PC-3 (cell line): ENCODE measurements around the gene AFMID.

Experiments used
- EZH2phosphoT487 ChIP-seq: fragments of 300-600 bp; sonication (generic); IDR thresholded peaks from 2 replicates; pipeline ENCODE4 v1.6.1; 2018; ENCODE audit warnings: mild to moderate bottlenecking, antibody characterized with exemption, low read length, borderline replicate concordance
- TF ChIP-seq, protein P1 (sequence below): fragments of 300-600 bp; sonication (generic); conservative IDR thresholded peaks from 2 replicates; pipeline ENCODE4 v1.5.1; 2017; ENCODE audit warnings: antibody characterized with exemption, low read depth, mild to moderate bottlenecking, low read length

DNA sequence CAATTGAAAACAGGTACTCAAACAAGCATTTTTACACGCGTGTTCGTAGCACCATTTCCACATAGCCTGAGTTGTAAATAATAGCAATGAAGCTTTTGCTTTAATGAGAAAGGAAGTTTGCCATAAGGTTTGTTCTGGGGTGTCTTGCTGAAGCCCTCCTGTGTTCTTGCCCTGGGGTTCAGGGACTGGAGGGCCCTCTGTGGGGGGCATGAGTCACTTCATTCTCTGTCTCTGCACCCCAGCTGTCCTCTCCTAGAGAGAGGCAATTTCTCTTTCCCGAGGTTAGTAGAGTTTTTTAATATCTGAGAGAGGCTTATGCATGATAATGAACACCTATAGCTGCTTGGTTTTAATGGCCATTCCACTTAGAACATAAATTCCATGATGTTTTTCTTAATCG is 9.6 kb downstream of the AFMID start:
- TF ChIP-seq, protein P1, sequence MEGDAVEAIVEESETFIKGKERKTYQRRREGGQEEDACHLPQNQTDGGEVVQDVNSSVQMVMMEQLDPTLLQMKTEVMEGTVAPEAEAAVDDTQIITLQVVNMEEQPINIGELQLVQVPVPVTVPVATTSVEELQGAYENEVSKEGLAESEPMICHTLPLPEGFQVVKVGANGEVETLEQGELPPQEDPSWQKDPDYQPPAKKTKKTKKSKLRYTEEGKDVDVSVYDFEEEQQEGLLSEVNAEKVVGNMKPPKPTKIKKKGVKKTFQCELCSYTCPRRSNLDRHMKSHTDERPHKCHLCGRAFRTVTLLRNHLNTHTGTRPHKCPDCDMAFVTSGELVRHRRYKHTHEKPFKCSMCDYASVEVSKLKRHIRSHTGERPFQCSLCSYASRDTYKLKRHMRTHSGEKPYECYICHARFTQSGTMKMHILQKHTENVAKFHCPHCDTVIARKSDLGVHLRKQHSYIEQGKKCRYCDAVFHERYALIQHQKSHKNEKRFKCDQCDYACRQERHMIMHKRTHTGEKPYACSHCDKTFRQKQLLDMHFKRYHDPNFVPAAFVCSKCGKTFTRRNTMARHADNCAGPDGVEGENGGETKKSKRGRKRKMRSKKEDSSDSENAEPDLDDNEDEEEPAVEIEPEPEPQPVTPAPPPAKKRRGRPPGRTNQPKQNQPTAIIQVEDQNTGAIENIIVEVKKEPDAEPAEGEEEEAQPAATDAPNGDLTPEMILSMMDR, result no peak
- no peak for TF ChIP-seq EZH2phosphoT487
